H1 (cell line): ENCODE measurements around the gene CFAP58. TPM values are rescaled to one million over a fixed set of nuclear protein-coding genes. Genes with fewer than 3 reads are reported as not detected.

Source experiments
- CBX5 ChIP-seq: fragments of 300-800, 300-1000 bp; sonication (generic); IDR thresholded peaks from 2 replicates; pipeline ENCODE4 v1.7.1; 2016; ENCODE audit warnings: antibody characterized with exemption, low read length, low read depth
- CEBPB ChIP-seq: IDR thresholded peaks from 2 replicates; pipeline ENCODE4 v1.6.1; 2012; ENCODE audit warnings: low read depth, low read length
- CHD7 ChIP-seq: fragments of 300-600 bp; sonication (generic); IDR thresholded peaks from 2 replicates; pipeline ENCODE4 v1.7.1; 2012; ENCODE audit warnings: low read length, moderate library complexity, mild to moderate bottlenecking, inconsistent platforms; ENCODE audit not compliant: insufficient replicate concordance
- HDAC6 ChIP-seq: IDR thresholded peaks from one replicate; pipeline ENCODE4 v1.7.1; 2012; ENCODE audit warnings: low read depth, mild to moderate bottlenecking, inconsistent platforms, low read length, moderate library complexity
- KDM5A ChIP-seq: fragments of 200-600 bp; IDR thresholded peaks from 2 replicates; pipeline ENCODE4 v1.7.1; 2012; ENCODE audit warnings: mild to moderate bottlenecking, low read length, inconsistent platforms, mixed read lengths
- NRF1 ChIP-seq: IDR thresholded peaks from 2 replicates; pipeline ENCODE4 v1.6.1; 2011; ENCODE audit warnings: mild to moderate bottlenecking, low read depth, low read length, improper control_type of control experiment
- PHF8 ChIP-seq: fragments of 200-600 bp; sonication (generic); conservative IDR thresholded peaks from 2 replicates; pipeline ENCODE4 v1.7.1; 2012; ENCODE audit warnings: low read depth, mild to moderate bottlenecking, inconsistent platforms, low read length, moderate library complexity
- SAP30 ChIP-seq: fragments of 300-600 bp; sonication (generic); IDR thresholded peaks from 2 replicates; pipeline ENCODE4 v1.7.1; 2012; ENCODE audit warnings: low read length, moderate library complexity, mild to moderate bottlenecking, inconsistent platforms; ENCODE audit not compliant: insufficient read depth, insufficient replicate concordance
- SIX5 ChIP-seq: IDR thresholded peaks from 2 replicates; pipeline ENCODE4 v1.6.1; 2011; ENCODE audit warnings: mild to moderate bottlenecking, low read depth, low read length
- YY1 ChIP-seq: IDR thresholded peaks from 2 replicates; pipeline ENCODE4 v1.6.1; 2011; ENCODE audit warnings: low read depth, mild to moderate bottlenecking, low read length
- polyA plus RNA-seq, 7 experiments: library from polyadenylated mRNA; depleted of rRNA in 3 of 7; stranded (reverse) in 5 of 7; unstranded in 2 of 7; fragments of >200 nt in 5 of 7; fragments of 200-250 nt in 2 of 7; gene quantifications; 1 replicate in 5 of 7; 2 replicates in 1 of 7; 4 replicates in 1 of 7; pipeline versions ENCODE4 v1.2.1 to v1.2.3, GENCODE V29; 2011 to 2013; ENCODE audit warnings: missing spikeins in 2 of 7, mixed read lengths in 2 of 7
- total RNA-seq: library from RNA; stranded (reverse); fragmentation: NEBNext Ultra II Directional; extraction: Animal tissue kit (Norgen Biotek cat#: 25700); gene quantifications from 2 replicates; pipeline ENCODE4 v1.2.1, GENCODE V29; 2021
- TF ChIP-seq, protein P1 (sequence below): IDR thresholded peaks from 2 replicates; pipeline ENCODE4 v1.6.1; 2011; ENCODE audit warnings: low read length, improper control_type of control experiment

Gene CFAP58
- total and polyA plus RNA-seq, 2 of the 8 experiments (the other 6 are each of a cell fraction or from before 2014, with no cell fraction given): 0.32 to 0.71 TPM

GRCh38 chr10:104416851-104417250 is 63.2 kb downstream of the CFAP58 start (continued):
- TF ChIP-seq CHD7: no peak
- TF ChIP-seq SAP30: no peak
- TF ChIP-seq, protein P1, sequence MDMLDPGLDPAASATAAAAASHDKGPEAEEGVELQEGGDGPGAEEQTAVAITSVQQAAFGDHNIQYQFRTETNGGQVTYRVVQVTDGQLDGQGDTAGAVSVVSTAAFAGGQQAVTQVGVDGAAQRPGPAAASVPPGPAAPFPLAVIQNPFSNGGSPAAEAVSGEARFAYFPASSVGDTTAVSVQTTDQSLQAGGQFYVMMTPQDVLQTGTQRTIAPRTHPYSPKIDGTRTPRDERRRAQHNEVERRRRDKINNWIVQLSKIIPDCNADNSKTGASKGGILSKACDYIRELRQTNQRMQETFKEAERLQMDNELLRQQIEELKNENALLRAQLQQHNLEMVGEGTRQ: no peak
- no peak for TF ChIP-seq NRF1
- TF ChIP-seq YY1: no peak
- TF ChIP-seq SIX5: no peak
- TF ChIP-seq CBX5: no peak
- TF ChIP-seq KDM5A: no peak
- TF ChIP-seq PHF8: no peak
- no peak for TF ChIP-seq CEBPB
- no peak for TF ChIP-seq HDAC6
